Measurements from ENCODE around the gene MRPS34.

Gene MRPS34

GRCh38 chr16:1794908-1795666 lies 22.2 kb upstream of the MRPS34 start:
- in situ Hi-C loops (cut with MboI; ENCODE audit: low sequenced_read_pairs): no loop called here

- in situ Hi-C loops (cut with MboI; ENCODE audit: low sequenced_read_pairs): no loop called here
Observed at GRCh38 chr16:1794221-1794871, 21.4 kb upstream of the MRPS34 start.

GRCh38 chr16:1793578-1794220 lies 20.8 kb upstream of the MRPS34 start, which contains the start of gene IGFALS:
IGFALS (minus strand) TSS chr16:1793705; CDS start chr16:1793652, 53 bp downstream.
- in situ Hi-C loops (cut with MboI; ENCODE audit: low sequenced_read_pairs): no loop called here

GRCh38 chr16:1792836-1793577 lies 20.1 kb upstream of the MRPS34 start:
- in situ Hi-C loops (cut with MboI; ENCODE audit: low sequenced_read_pairs): no loop called here

- in situ Hi-C loops (cut with MboI; ENCODE audit: low sequenced_read_pairs): no loop called here
Observed at GRCh38 chr16:1791943-1792812, 19.2 kb upstream of the MRPS34 start.

- in situ Hi-C loops (cut with MboI; ENCODE audit: low sequenced_read_pairs): no loop called here
Observed at GRCh38 chr16:1791256-1791942, 18.5 kb upstream of the MRPS34 start.

GRCh38 chr16:1790611-1791255 lies 17.8 kb upstream of the MRPS34 start:
- in situ Hi-C loops (cut with MboI; ENCODE audit: low sequenced_read_pairs): no loop called here

GRCh38 chr16:1790261-1790610 lies 17.3 kb upstream of the MRPS34 start:
- in situ Hi-C loops (cut with MboI; ENCODE audit: low sequenced_read_pairs): no loop called here

GRCh38 chr16:1789643-1790045 lies 16.7 kb upstream of the MRPS34 start:
- in situ Hi-C loops (cut with MboI; ENCODE audit: low sequenced_read_pairs): no loop called here

GRCh38 chr16:1788708-1789100 lies 15.8 kb upstream of the MRPS34 start:
- in situ Hi-C loops (cut with MboI; ENCODE audit: low sequenced_read_pairs): no loop called here

GRCh38 chr16:1788095-1788707 lies 15.3 kb upstream of the MRPS34 start:
- in situ Hi-C loops (cut with MboI; ENCODE audit: low sequenced_read_pairs): no loop called here

GRCh38 chr16:1787322-1788094 lies 14.6 kb upstream of the MRPS34 start:
- in situ Hi-C loops (cut with MboI; ENCODE audit: low sequenced_read_pairs): no loop called here

GRCh38 chr16:1787056-1787321 lies 14.1 kb upstream of the MRPS34 start:
- in situ Hi-C loops (cut with MboI; ENCODE audit: low sequenced_read_pairs): no loop called here

GRCh38 chr16:1786242-1787055 lies 13.5 kb upstream of the MRPS34 start:
- in situ Hi-C loops (cut with MboI; ENCODE audit: low sequenced_read_pairs): no loop called here

GRCh38 chr16:1785846-1786170 lies 12.9 kb upstream of the MRPS34 start:
- in situ Hi-C loops (cut with MboI; ENCODE audit: low sequenced_read_pairs): no loop called here

GRCh38 chr16:1784977-1785845 lies 12.3 kb upstream of the MRPS34 start:
- in situ Hi-C loops (cut with MboI; ENCODE audit: low sequenced_read_pairs): no loop called here
